Measurements from ENCODE around the gene SERINC2. TPM values are rescaled to one million over a fixed set of nuclear protein-coding genes. Genes with fewer than 3 reads are reported as not detected.

SERINC2 gene
- 1.3 TPM for total RNA-seq
- long read RNA-seq, partial matches to known transcripts, result 0 of 1 reads
- long read RNA-seq, other reads (novel, unspliced or antisense), result 0 of 1 reads

- intact Hi-C loops (cut with micrococcal nuclease), result no loop called here
- ATAC-seq, result peak; percentile 81
- peak; percentile 50 for DNase-seq
Measured at GRCh38 chr1:31412732-31413404, at the start of gene SERINC2. SERINC2 (plus strand) TSS chr1:31413213; CDS start chr1:31413266, 53 bp downstream.

- DNase-seq (no peak), ATAC-seq (no peak)
- intact Hi-C loops (cut with micrococcal nuclease), result no loop called here
Measured at GRCh38 chr1:31364561-31365250, 48.3 kb upstream of the SERINC2 start.

GRCh38 chr1:31366796-31367195, 46.2 kb upstream of the SERINC2 start:
- DNase-seq, result no peak
- intact Hi-C loops (cut with micrococcal nuclease), result no loop called here
- ATAC-seq, result no peak

GRCh38 chr1:31368611-31369107, 44.4 kb upstream of the SERINC2 start:
- DNase-seq, result peak; percentile 72
- ATAC-seq, result peak; percentile 57
- intact Hi-C loops (cut with micrococcal nuclease), result no loop called here

- ATAC-seq, result no peak
- intact Hi-C loops (cut with micrococcal nuclease), result no loop called here
Measured at GRCh38 chr1:31370021-31370420, 43.0 kb upstream of the SERINC2 start.

GRCh38 chr1:31370565-31370964, 42.4 kb upstream of the SERINC2 start:
- intact Hi-C loops (cut with micrococcal nuclease), result no loop called here
- no peak for ATAC-seq
- DNase-seq, result no peak

More at GRCh38 chr1:31370021-31370420, 43.0 kb upstream of the SERINC2 start:
- DNase-seq, result no peak

- ATAC-seq (no peak), DNase-seq (no peak)
- intact Hi-C loops (cut with micrococcal nuclease), result no loop called here
Measured at GRCh38 chr1:31371121-31371959, 41.7 kb upstream of the SERINC2 start.

- intact Hi-C loops (cut with micrococcal nuclease), result no loop called here
- ATAC-seq (no peak), DNase-seq (no peak)
Measured at GRCh38 chr1:31372051-31372450, 41.0 kb upstream of the SERINC2 start.

- ATAC-seq (no peak), DNase-seq (no peak)
- intact Hi-C loops (cut with micrococcal nuclease), result no loop called here
Measured at GRCh38 chr1:31372751-31373055, 40.3 kb upstream of the SERINC2 start.

GRCh38 chr1:31373056-31373896, 39.7 kb upstream of the SERINC2 start, which contains the start of gene FABP3:
FABP3 (minus strand) TSS chr1:31373076; CDS start chr1:31373014, 62 bp downstream.
- intact Hi-C loops (cut with micrococcal nuclease), result no loop called here
- ATAC-seq (peak; percentile 74), DNase-seq (peak; percentile 93)

GRCh38 chr1:31373897-31374486, 39.0 kb upstream of the SERINC2 start:
- intact Hi-C loops (cut with micrococcal nuclease), result no loop called here
- ATAC-seq, result no peak

GRCh38 chr1:31374511-31375196, 38.4 kb upstream of the SERINC2 start:
- ATAC-seq (peak; percentile 41), DNase-seq (peak; percentile 59)
- intact Hi-C loops (cut with micrococcal nuclease), result no loop called here

More at GRCh38 chr1:31373897-31374486, 39.0 kb upstream of the SERINC2 start:
- no peak for DNase-seq

GRCh38 chr1:31376375-31377134, 36.5 kb upstream of the SERINC2 start:
- DNase-seq, result no peak
- intact Hi-C loops (cut with micrococcal nuclease), result no loop called here
- ATAC-seq, result no peak

GRCh38 chr1:31377364-31377863, 35.6 kb upstream of the SERINC2 start:
- DNase-seq, result no peak
- no peak for ATAC-seq
- intact Hi-C loops (cut with micrococcal nuclease), result no loop called here

- ATAC-seq (no peak), DNase-seq (no peak)
- intact Hi-C loops (cut with micrococcal nuclease), result no loop called here
Measured at GRCh38 chr1:31378001-31378400, 35.0 kb upstream of the SERINC2 start.

- ATAC-seq (no peak), DNase-seq (no peak)
- intact Hi-C loops (cut with micrococcal nuclease), result no loop called here
Measured at GRCh38 chr1:31380181-31380580, 32.8 kb upstream of the SERINC2 start.

Data from left ventricle myocardium superior (tissue), 1 donor.